NCI-H128 (cell line): Measurements from ENCODE around the gene FBLL1.
"Not testable (repeated sequence)": the region's sequence is repeated elsewhere in the genome, so short reads cannot be mapped to it uniquely, and the experiment has no call there.

Experiments
- DNase-seq: peaks from one replicate; lab custom pipeline; 2025; ENCODE audit not compliant: unreplicated experiment; lab: John Stamatoyannopoulos, UW

FBLL1 gene

DNA sequence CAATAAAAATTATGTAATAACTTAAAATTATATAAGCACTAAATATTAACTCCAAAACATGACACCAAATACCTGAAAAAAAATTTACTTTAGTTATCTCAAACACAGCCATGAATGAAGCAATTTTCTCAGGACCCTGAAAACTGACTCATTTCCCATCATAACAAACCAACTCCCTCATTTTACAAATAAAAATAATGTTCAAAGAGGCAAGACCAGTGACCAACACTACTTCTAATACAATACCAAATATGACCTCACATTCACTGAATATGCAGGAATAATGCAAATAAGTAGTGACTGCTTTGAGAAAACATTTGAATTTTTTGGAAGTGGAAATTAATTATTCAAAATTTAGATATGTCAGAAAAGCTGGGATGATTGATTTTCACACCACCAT, 21.6 kb downstream of the FBLL1 start:
- DNase-seq = no peak

DNA sequence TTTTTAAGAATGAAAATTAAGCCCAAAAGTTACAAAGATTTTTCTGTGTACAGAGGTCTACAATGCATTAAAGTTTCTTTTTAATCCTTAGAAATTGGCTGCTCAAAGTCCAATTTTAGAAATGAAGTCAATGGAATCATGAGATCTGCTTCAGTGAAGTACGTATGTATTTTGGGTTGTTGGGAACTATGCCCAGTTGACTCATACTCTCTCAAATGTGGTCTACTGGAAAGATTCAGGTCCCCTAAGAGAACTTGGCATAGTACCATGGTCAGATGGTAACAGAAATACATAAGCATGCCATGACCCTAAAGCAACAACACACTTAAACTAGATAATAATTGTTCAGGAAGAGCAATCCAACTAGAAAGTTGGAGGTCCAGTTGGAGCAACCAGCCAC, 23.0 kb downstream of the FBLL1 start:
- DNase-seq = no peak

DNA sequence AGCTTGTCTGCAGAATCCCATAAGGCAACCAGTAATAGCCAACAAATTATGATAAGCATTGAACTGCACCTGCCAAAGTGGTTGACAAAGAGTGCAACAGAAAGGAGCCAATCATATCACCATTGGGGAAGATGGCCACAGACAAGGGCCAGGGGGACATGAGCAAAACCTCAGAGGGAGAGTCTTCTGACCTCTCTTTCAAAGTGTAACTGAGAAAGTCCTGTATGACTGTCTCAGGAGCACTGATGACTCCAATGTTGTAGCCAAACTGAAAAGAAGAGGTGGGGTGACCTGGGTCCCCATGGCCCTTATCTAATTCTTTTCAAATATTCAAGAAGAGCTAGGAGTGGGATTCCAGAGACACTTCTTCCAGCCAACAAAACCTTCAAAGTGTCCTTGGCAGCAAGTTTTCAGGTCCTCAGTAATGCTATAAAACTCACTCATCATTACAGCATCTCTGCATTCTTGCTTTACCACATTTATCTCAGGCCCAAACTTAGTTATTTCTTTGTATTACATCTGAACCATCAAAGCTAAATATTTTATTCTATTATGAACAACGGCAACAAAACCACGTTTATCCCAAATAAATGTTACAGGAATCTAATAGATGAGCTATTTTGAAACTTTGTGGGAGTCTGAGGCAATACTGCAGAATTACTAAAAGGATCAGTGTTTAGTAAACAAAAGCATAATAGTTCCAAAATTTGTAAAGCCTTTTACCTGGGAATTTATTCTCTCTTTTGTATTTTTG, 24.4 kb downstream of the FBLL1 start:
- no peak for DNase-seq

- DNase-seq = no peak
Measured at GRCh38 chr5:168557389-168557788, 28.3 kb downstream of the FBLL1 start.

DNA sequence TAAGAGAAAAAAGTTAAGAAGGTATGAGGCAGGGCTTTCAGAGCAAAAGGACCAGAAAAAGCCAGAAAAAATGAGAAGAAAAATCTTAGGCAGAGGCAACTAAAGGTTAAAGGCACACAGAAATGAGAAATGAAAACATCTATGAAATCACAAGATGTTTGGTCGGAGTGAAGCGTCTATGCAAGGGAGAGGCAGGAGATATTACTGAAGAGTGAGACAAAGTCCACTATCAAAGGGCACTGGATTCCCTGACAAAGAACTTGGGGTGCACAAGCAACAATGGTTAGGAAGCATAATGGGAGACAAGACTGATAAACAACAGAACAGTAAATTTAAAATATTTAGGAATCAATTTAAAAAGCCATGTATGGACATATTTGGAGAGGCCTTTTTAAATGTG, 33.2 kb downstream of the FBLL1 start:
- DNase-seq = no peak

- no peak for DNase-seq
Measured at GRCh38 chr5:168563959-168564358, 34.9 kb downstream of the FBLL1 start.

DNA sequence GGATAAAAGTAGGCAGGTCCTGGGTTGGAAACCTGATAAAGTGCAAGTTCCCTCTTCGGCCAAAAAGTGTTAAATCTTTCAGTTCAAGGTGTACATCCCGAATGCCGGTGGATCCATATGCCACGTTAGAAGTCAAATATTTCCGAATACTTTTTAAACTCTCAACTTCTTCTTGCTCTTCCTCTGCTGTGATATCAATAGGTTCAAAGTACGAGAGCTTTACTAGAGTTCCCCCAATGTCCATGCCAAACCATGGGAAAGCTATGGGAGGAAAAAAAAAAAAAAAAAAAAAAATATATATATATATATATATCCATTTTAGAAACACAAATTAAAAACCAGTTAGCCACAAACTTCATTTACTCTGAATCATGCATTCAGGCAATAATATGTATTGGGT, 39.6 kb downstream of the FBLL1 start:
- no peak for DNase-seq

- DNase-seq = no peak
Measured at GRCh38 chr5:168570490-168571328, 41.6 kb downstream of the FBLL1 start.

GRCh38 chr5:168573663-168574062, 44.6 kb downstream of the FBLL1 start:
- DNase-seq = not testable (repeated sequence)

DNA sequence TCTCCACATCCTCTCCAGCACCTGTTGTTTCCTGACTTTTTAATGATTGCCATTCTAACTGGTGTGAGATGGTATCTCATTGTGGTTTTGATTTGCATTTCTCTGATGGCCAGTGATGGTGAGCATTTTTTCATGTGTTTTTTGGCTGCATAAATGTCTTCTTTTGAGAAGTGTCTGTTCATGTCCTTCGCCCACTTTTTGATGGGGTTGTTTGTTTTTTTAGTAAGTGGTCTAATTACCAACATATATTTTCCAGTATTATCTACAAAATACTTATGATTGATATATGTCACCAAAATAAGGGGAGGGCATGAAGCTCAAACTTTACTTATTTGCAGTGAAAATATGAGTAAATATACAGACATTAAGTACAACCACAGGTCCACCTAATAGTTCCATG, 45.1 kb downstream of the FBLL1 start:
- DNase-seq = not testable (repeated sequence)

DNA sequence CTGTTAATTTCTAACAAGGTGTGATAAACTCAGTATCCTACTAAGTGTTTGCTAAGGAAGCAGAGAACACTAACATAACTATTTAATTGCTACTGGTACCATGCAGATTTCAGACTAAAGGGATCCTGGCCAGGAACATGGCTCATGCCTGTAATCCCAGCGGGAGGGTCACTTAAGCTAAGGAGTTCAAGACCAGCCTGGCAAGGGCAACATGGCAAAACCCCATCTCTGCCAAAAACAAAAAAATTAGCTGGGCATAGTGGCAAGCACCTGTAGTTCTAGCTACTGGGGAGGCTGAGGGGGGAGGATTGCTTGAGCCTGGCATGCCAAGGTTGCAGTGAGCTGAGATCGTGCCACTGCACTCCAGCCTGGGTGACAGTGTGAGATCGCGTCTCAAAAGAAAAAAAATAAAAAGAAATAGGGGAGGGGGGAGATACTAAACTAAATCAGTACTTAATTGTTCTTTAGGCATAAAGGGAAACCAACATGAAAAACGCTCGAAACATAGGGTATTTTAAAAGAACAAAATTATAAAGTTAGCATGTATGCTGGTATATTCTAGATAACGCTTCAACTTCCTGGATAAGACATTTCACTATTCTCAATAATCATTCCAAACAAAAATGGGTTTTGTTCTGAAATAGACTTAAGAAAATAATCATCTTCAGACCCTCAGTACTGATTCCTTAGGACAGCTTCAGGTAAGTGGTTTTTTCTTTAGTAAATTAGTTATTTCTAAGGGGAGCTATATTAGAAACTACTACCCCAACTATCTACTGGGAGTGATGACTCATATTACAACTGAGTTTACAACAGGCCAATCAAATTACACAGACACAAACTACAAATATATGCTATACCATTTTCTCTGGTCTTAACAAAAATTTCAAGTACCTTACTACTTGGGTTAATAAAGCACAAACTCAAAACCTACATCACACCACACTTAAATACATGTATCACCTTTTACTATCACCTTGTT, 46.6 kb downstream of the FBLL1 start:
- DNase-seq = no peak

DNA sequence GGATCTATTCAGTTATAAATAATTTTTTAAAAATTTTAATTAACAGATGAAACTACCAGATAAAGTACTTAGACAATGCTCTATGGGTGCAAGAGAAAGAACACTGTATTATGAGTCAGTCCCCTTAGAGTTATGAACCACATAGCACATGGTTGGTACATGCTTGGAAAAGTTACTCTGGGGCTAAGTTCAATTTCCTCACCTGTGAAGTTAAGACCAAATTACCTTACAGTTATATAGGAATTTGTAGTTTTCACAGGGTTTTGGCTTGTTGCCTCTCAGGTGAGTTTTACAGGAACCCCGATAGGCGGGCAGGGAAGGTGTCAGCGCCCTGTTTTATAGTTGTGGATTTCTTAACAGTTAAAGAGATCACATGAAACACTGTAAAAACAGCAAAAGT, 48.9 kb downstream of the FBLL1 start:
- DNase-seq = no peak

DNA sequence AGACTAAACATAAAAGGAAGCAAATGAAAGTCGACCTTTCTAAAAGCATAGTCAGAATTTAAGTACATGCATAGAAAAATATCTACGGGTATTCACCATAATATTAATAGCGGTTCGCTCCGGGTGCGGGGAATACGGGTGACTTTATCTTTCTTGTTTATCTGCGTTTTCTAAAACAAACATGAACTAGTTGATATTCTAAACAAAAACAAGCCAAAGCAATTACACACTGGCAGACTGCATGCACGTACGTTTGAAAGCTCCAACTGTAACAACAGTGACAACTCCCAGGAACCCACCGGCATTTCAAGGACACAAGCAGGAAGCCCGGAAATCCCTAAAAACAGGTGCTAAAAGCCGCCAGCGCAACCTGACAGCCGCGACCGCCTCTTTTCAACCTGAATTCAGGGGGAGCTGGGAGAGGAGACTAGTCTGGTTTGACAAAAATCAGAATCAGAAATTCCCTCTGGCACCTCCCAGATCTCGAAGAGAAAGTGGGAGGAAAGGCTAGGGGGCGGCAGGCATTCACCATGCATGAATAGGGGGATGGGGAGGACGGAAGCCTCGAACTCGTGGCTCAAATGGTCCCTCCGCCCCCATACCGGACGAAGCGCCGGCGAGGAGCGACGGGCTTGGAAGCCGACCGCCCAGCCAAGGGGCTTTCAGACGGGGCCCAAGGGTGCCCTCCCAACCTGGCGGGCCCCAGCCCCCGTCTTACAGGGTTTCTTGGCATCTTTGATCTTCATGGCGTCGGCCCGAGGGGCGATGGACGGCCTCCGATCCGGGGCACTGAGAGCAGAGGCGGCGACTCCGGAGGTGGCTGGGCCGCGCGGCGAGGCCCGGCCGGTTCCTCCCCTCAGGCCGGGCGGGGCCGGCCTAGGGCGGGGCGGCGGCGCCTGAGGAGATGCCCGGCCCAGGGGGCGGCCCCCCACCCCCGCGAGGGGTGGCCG, 49.7 kb downstream of the FBLL1 start, which contains the start of gene PANK3:
Gene PANK3 (minus strand): TSS at position 831 of the 950 bp plus-strand sequence. CDS start 85 bp downstream, at position 746.
- DNase-seq = peak; percentile 38

DNA sequence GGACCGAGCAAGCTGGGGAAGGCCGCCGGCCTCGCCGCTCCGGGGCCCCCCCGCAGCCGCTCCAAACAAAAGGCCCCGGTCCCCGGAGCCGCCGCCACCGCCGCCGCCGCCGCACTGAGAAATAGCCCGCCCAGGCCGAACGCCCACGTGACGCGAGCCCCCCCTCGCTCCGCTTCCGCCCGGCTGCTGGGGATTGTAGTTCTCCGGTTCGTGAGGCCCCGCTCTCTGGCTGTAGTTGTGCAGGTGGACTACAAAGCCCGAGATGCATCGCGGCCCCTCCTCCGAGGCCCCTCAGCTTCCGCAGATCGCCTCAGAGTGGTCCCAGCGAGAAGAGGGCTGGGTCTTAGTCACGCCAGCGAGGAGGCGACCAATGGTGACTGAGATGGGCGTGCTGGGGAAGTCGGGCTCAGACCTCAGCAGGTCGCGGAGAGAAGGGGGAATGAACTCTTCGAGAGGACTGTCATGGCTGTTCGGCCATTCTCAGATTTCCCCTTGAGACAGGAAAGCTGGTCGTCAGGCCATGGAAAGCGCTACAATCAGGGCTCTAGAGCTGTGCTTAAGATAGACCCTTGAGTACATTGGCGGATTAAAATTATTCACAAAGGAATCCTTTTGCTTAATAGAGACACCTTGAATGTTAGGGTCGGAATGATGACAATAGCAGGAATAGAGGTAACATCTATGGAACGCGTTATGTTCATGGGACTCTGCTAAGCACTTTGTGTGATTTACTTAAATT, 50.6 kb downstream of the FBLL1 start:
- peak; percentile 90 for DNase-seq

DNA sequence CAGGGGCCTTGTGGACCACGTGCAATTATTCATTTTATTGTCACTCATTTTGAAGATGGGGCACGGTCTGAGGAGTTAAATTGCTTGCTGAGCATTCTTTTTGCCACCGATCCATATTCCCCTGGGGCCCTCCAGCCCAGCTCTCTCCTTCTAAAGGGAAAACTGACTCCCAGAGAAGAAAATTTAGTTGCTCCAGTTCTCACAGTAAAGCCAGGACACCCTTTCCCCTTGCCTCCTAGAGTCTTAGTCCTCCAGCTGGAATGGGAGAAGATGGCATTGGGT, 51.1 kb downstream of the FBLL1 start:
- DNase-seq = no peak
